ENCODE results near the gene GFER.

The GFER gene

GRCh38 chr16:1965396-1966001 lies 18.5 kb upstream of the GFER start:
- no peak for FAIRE-seq
- no peak for DNase-seq (ENCODE audit: insufficient read length, low spot score)
- no peak for TF ChIP-seq SPI1 (IDR thresholded peaks at IDR 0.05; ENCODE audit: low read depth, low read length)
- no peak for TF ChIP-seq POU2F2 (IDR thresholded peaks at IDR 0.05; ENCODE audit: low read depth, low read length)
- TF ChIP-seq POLR2AphosphoS5 (IDR thresholded peaks at IDR 0.05; ENCODE audit: low read depth, low read length) = peak; percentile 26
- TF ChIP-seq TAF1 (IDR thresholded peaks at IDR 0.05; ENCODE audit: low read depth, low read length) = no peak

DNA sequence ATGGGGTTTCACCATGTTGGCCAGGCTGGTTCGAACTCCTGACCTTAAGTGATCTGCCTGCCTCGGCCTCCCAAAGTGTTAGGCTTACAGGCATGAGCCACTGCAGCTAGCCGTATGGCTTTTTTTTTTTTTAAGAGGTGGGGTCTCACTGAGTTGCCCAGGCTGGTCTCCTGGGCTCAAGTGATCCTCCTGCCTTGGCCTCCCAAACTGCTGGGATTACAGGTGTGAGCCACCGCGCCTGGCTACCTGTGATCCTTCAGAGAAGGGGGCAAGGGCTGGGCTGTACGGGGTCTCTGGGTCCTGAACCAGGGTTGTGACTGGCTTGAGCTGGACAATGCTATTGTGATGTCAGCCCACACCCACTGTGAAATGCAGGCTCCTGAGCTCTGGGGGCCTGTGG lies 17.5 kb upstream of the GFER start, which contains the start of gene RNF151:
Gene RNF151, plus strand, starts transcription at position 397 of the 400 bp plus-strand sequence. CDS start 26 bp downstream, outside the sequence.
- DNase-seq (ENCODE audit: insufficient read length, low spot score) = no peak
- no peak for TF ChIP-seq POLR2AphosphoS5 (IDR thresholded peaks at IDR 0.05; ENCODE audit: low read depth, low read length)
- TF ChIP-seq POU2F2 (IDR thresholded peaks at IDR 0.05; ENCODE audit: low read depth, low read length) = no peak
- no peak for TF ChIP-seq TAF1 (IDR thresholded peaks at IDR 0.05; ENCODE audit: low read depth, low read length)
- TF ChIP-seq PAX5 (IDR thresholded peaks at IDR 0.05; ENCODE audit: insufficient read depth, low read length, severe bottlenecking) = no peak
- no peak for TF ChIP-seq SPI1 (IDR thresholded peaks at IDR 0.05; ENCODE audit: low read depth, low read length)
- no peak for TF ChIP-seq POLR2A (IDR thresholded peaks at IDR 0.05; ENCODE audit: low read depth, low read length)
- no peak for FAIRE-seq

- FAIRE-seq (no peak), DNase-seq (ENCODE audit: insufficient read length, low spot score) (no peak)
- TF ChIP-seq SPI1 (IDR thresholded peaks at IDR 0.05; ENCODE audit: low read depth, low read length) = no peak
- no peak for TF ChIP-seq POLR2A (IDR thresholded peaks at IDR 0.05; ENCODE audit: low read depth, low read length)
- TF ChIP-seq TAF1 (IDR thresholded peaks at IDR 0.05; ENCODE audit: low read depth, low read length) = no peak
- TF ChIP-seq POU2F2 (IDR thresholded peaks at IDR 0.05; ENCODE audit: low read depth, low read length) = no peak
- TF ChIP-seq PAX5 (IDR thresholded peaks at IDR 0.05; ENCODE audit: insufficient read depth, low read length, severe bottlenecking) = no peak
- TF ChIP-seq POLR2AphosphoS5 (IDR thresholded peaks at IDR 0.05; ENCODE audit: low read depth, low read length) = no peak
Measured at GRCh38 chr16:1968146-1968953, 15.6 kb upstream of the GFER start.

DNA sequence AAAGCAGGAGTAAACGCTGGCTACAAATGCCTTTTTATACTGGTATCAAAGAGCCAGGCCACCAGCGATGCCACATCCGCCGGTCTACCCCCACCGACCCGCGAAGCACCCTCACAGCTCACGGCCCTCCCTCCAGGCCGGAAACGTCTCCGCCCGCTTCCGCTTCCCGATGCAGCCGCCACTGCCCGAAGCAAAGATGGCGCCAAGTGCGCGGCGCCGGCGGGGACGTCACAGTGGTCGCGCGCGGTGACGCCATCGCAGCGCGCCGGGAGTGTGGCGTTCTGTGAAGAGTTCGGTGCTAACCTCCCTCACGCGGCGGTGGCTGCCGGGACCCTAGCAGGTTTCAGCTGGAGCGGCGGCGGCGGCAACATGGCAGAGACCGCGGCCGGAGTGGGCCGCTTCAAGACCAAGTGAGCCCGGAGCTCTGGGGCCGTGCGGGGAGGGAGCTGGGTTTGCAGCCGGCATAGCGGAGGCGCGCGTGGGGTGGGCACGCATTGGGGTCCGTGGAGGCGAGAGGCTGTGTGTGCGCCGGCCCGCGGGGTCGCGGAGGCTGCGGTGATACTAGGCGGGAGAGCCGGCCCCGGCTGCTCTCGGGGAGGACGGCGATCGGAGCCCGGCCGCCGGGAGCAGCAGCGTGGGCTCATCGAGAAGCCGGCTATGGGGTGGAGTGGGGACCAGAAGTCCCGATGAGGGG lies 12.1 kb upstream of the GFER start, which contains the start of gene TBL3:
Gene TBL3, plus strand, starts transcription at position 258 of the 694 bp plus-strand sequence. Its CDS starts 112 bp downstream, at position 370.
- peak; percentile 100 for FAIRE-seq
- DNase-seq (ENCODE audit: insufficient read length, low spot score) = peak; percentile 99
- TF ChIP-seq PAX5 (IDR thresholded peaks at IDR 0.05; ENCODE audit: insufficient read depth, low read length, severe bottlenecking) (peak; percentile 75), TAF1 (IDR thresholded peaks at IDR 0.05; ENCODE audit: low read depth, low read length) (peak; percentile 77), POLR2A (IDR thresholded peaks at IDR 0.05; ENCODE audit: low read depth, low read length) (peak; percentile 91), POU2F2 (IDR thresholded peaks at IDR 0.05; ENCODE audit: low read depth, low read length) (peak; percentile 56; the same call in 1 of the 2 replicates), SPI1 (IDR thresholded peaks at IDR 0.05; ENCODE audit: low read depth, low read length) (peak; percentile 49), POLR2AphosphoS5 (IDR thresholded peaks at IDR 0.05; ENCODE audit: low read depth, low read length) (peak; percentile 92)

- DNase-seq (ENCODE audit: insufficient read length, low spot score) (no peak), FAIRE-seq (no peak)
- no peak for TF ChIP-seq PAX5 (IDR thresholded peaks at IDR 0.05; ENCODE audit: insufficient read depth, low read length, severe bottlenecking)
- TF ChIP-seq POLR2A (IDR thresholded peaks at IDR 0.05; ENCODE audit: low read depth, low read length) = no peak
- TF ChIP-seq POU2F2 (IDR thresholded peaks at IDR 0.05; ENCODE audit: low read depth, low read length) = no peak
- no peak for TF ChIP-seq POLR2AphosphoS5 (IDR thresholded peaks at IDR 0.05; ENCODE audit: low read depth, low read length)
- TF ChIP-seq SPI1 (IDR thresholded peaks at IDR 0.05; ENCODE audit: low read depth, low read length) = no peak
- no peak for TF ChIP-seq TAF1 (IDR thresholded peaks at IDR 0.05; ENCODE audit: low read depth, low read length)
Measured at GRCh38 chr16:1972490-1972877, 11.5 kb upstream of the GFER start.

DNA sequence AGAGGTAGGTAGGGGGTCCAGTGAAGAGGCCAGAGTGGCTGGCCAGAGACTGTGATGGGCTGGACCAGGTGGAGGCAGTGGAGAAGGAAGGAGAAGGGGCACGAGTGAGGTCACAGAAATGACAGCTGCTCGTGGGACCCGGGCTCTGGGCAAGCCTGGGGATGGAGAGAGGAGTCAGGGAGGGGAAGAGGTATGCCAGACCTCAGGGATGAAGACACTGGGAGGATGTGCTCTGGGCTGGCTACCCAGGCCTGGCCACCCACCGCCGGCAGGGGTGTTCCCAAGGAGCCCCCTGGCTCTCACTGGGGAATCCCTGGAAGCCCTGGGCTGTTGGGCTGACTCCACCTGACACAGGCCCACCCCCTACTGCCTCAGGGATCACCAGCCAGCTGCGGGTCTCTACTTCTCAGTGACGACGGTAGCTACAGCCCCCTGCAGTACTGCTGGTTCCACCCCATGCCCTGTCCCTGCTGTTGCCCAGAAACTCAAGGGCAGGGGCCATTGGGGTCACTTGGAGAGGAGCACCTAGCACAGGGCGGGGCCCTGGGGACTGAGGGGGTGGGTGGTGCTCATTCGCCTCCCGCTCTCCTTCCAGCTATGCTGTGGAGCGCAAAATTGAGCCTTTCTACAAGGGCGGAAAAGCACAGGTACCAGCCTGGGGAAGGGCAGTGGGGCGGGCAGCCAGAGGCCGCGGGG lies 10.4 kb upstream of the GFER start:
- DNase-seq (ENCODE audit: insufficient read length, low spot score) (no peak), FAIRE-seq (no peak)
- TF ChIP-seq TAF1 (IDR thresholded peaks at IDR 0.05; ENCODE audit: low read depth, low read length) = no peak

- TF ChIP-seq POLR2A (IDR thresholded peaks at IDR 0.05; ENCODE audit: low read depth, low read length) (no peak), PAX5 (IDR thresholded peaks at IDR 0.05; ENCODE audit: insufficient read depth, low read length, severe bottlenecking) (no peak), POLR2AphosphoS5 (IDR thresholded peaks at IDR 0.05; ENCODE audit: low read depth, low read length) (no peak), TAF1 (IDR thresholded peaks at IDR 0.05; ENCODE audit: low read depth, low read length) (no peak), POU2F2 (IDR thresholded peaks at IDR 0.05; ENCODE audit: low read depth, low read length) (no peak), SPI1 (IDR thresholded peaks at IDR 0.05; ENCODE audit: low read depth, low read length) (no peak)
- no peak for FAIRE-seq
- no peak for DNase-seq (ENCODE audit: insufficient read length, low spot score)
Measured at GRCh38 chr16:1974157-1975070, 9.6 kb upstream of the GFER start.
